PC-9 (cell line): ENCODE data around the gene NR1H4. TPM values are rescaled to one million over a fixed set of nuclear protein-coding genes. Genes with fewer than 3 reads are reported as not detected.

Experiments used
- BruUV-seq: library from RNA; stranded (reverse); fragments of 400-500 nt; replicated peaks from 2 replicates; lab custom pipeline; 2021; lab: Mats Ljungman, UMichigan
- CTCF ChIA-PET: fragments of 300-600 bp; sonication (Branson Sonifier 250); formaldehyde crosslinking; loops from one replicate; lab custom pipeline; 2022; ENCODE audit warnings: antibody characterized with exemption; lab: Charles Lee
- POLR2A ChIA-PET: fragments of 300-600 bp; sonication (Branson Sonifier 250); formaldehyde crosslinking; loops from one replicate; lab custom pipeline; 2022; ENCODE audit warnings: antibody characterized with exemption; ENCODE audit not compliant: unreplicated experiment; lab: Charles Lee
- DNase-seq, 2 experiments: peaks; one replicate each; pipeline versions ENCODE4 v3.0.0 to v3.0.0-alpha.2; 2015 to 2022; ENCODE audit warnings: mixed read lengths in 1 of 2
- H2AFZ ChIP-seq: fragments of 200-600 bp; sonication (generic); 2 replicates; pipeline ENCODE4 v1.8.1; 2017; ENCODE audit warnings: antibody characterized with exemption
- H3F3A ChIP-seq: fragments of 200-600 bp; sonication (generic); 2 replicates; pipeline ENCODE4 v1.8.1; 2017; ENCODE audit warnings: antibody characterized with exemption, mild to moderate bottlenecking, low read depth; ENCODE audit not compliant: insufficient read depth
- H3K27ac ChIP-seq: fragments of 200-600 bp; sonication (generic); 2 replicates; pipeline ENCODE4 v1.6.1; 2016; ENCODE audit warnings: mixed run types
- H3K27me3 ChIP-seq: fragments of 200-600 bp; sonication (generic); 2 replicates; pipeline ENCODE4 v1.6.1; 2016; ENCODE audit warnings: low read depth, mixed run types; ENCODE audit not compliant: insufficient read depth
- H3K36me3 ChIP-seq: fragments of 200-600 bp; sonication (generic); 2 replicates; pipeline ENCODE4 v1.6.1; 2016; ENCODE audit warnings: low read depth, mixed run types
- H3K4me1 ChIP-seq: fragments of 200-600 bp; sonication (generic); replicated peaks from 2 replicates; pipeline ENCODE4 v1.6.1; 2016; ENCODE audit warnings: mixed run types; ENCODE audit not compliant: insufficient read depth
- H3K4me2 ChIP-seq: fragments of 200-600 bp; sonication (generic); 2 replicates; pipeline ENCODE4 v1.6.1; 2017; ENCODE audit warnings: mixed run types
- H3K4me3 ChIP-seq: fragments of 200-600 bp; sonication (generic); 2 replicates; pipeline ENCODE4 v1.6.1; 2016; ENCODE audit warnings: mixed run types
- H3K79me2 ChIP-seq: fragments of 200-600 bp; sonication (generic); 2 replicates; pipeline ENCODE4 v1.6.1; 2017; ENCODE audit warnings: low read depth, mixed run types
- H3K9me2 ChIP-seq: fragments of 200-600 bp; sonication (generic); 2 replicates; pipeline ENCODE4 v1.8.1; 2017; ENCODE audit warnings: mild to moderate bottlenecking; ENCODE audit not compliant: insufficient read depth
- H3K9me3 ChIP-seq: fragments of 200-600 bp; sonication (generic); 2 replicates; pipeline ENCODE4 v1.8.1; 2016; ENCODE audit warnings: low read depth; ENCODE audit not compliant: insufficient read depth
- H4K20me1 ChIP-seq: fragments of 200-600 bp; sonication (generic); 2 replicates; pipeline ENCODE4 v1.8.1; 2017; ENCODE audit not compliant: insufficient read depth
- EZH2 ChIP-seq: fragments of 200-600 bp; sonication (generic); IDR thresholded peaks from 2 replicates; pipeline ENCODE4 v1.8.0; 2017; ENCODE audit warnings: antibody characterized with exemption, low read depth
- intact Hi-C: fragments of 100-400 bp; cut with micrococcal nuclease; formaldehyde crosslinking; loops from one replicate; pipeline ENCODE4 v1.10.0; 2022; ENCODE audit not compliant: unreplicated experiment
- total RNA-seq: library from RNA; stranded (reverse); gene quantifications from 2 replicates; pipeline ENCODE4 v1.2.3, GENCODE V29; 2021
- TF ChIP-seq, protein P1 (sequence below): fragments of 200-600 bp; sonication (generic); conservative IDR thresholded peaks from 2 replicates; pipeline ENCODE4 v1.6.1; 2017; ENCODE audit warnings: mixed run types, antibody characterized with exemption, mild to moderate bottlenecking, moderate library complexity

NR1H4 gene
- total RNA-seq, 1 experiment from 2014 or later: not detected

DNA sequence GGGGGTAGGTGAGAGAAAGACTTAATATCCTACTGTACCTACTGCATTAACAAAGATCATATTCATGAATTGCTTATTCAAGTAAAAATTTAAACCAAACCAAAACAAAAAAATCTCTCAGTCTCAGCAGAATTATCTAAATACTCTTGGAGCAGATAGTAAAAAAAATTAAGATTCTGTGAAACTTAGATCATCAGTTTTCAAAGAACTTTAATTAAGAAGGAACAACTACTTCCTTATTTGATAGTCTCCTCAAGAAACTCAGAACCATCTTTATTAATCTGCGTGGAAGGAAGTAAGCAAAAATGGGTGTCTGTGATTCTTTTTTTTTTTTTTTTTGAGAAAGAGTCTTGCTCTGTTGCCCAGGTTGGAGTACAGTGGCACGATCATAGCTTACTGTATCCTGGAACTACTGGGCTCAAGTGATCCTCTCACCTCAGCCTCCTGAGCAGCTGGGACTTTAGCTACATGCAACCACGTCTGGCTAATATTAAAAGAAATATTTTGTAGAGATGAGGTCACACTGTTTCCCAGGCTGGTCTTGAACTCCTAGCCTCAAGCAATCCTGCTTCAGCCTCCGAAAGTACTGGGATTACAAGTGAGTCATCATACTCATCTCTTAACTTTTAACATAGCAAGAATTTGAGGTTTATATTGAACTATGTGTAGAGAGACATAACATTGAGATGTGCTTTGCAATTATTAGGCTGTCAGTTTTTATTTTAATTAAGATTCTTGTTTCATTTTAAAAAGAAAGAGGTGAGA, 137.2 kb downstream of the NR1H4 start:
- CTCF ChIA-PET: no interaction called here
- TF ChIP-seq, protein P1, sequence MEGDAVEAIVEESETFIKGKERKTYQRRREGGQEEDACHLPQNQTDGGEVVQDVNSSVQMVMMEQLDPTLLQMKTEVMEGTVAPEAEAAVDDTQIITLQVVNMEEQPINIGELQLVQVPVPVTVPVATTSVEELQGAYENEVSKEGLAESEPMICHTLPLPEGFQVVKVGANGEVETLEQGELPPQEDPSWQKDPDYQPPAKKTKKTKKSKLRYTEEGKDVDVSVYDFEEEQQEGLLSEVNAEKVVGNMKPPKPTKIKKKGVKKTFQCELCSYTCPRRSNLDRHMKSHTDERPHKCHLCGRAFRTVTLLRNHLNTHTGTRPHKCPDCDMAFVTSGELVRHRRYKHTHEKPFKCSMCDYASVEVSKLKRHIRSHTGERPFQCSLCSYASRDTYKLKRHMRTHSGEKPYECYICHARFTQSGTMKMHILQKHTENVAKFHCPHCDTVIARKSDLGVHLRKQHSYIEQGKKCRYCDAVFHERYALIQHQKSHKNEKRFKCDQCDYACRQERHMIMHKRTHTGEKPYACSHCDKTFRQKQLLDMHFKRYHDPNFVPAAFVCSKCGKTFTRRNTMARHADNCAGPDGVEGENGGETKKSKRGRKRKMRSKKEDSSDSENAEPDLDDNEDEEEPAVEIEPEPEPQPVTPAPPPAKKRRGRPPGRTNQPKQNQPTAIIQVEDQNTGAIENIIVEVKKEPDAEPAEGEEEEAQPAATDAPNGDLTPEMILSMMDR: no peak
- no peak for TF ChIP-seq EZH2
- Histone ChIP-seq H3K79me2 (no peaks in the 10 kb centered on the region), H4K20me1 (no peaks in the 10 kb centered on the region), H3F3A (no peaks in the 10 kb centered on the region; the same call in 1 of the 2 replicates), H3K27me3 (no peaks in the 10 kb centered on the region), H3K9me2 (no peaks in the 10 kb centered on the region), H2AFZ (no peak overlapping the region), H3K9me3 (no peaks in the 10 kb centered on the region), H3K27ac (no peak overlapping the region), H3K4me3 (no peak overlapping the region), H3K4me2 (no peak overlapping the region), H3K4me1 (no peaks in the 10 kb centered on the region), H3K36me3 (0 out of 2 replicates have a peak, but pooled peaks cover 2% of the 10 kb centered on the region)
- no TSS peak for BruUV-seq
- DNase-seq: no peak
- POLR2A ChIA-PET: no interaction called here
- intact Hi-C loops: no loop called here

DNA sequence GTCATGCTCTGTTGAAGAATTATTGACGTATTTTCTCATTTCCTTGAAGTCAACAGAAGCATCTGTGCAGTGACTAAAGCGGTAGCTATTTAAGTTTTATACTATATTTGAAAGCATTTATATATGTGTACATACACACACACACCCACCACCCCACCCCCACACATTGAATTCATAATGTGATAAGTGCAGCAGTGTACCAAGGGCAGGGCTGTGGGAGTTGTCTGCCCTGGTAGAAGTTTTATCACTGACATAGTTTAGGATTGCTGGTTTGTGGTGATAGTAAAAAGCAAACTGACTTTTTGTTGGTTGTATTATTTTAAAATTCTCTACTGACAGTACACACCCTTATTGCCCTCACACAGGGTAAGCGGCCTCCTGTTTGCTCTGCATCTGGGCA, 138.9 kb downstream of the NR1H4 start:
- no TSS peak for BruUV-seq
- no peak overlapping the region for H3K4me2 ChIP-seq
- H3K27me3 ChIP-seq: no peaks in the 10 kb centered on the region
- TF ChIP-seq, protein P1: no peak
- TF ChIP-seq EZH2: no peak
- H3K9me3 ChIP-seq: no peaks in the 10 kb centered on the region
- no peaks in the 10 kb centered on the region for H4K20me1 ChIP-seq
- H3K9me2 ChIP-seq: no peaks in the 10 kb centered on the region
- H3F3A ChIP-seq: no peaks in the 10 kb centered on the region
- H3K36me3 ChIP-seq: 0 out of 2 replicates have a peak, but pooled peaks cover 2% of the 10 kb centered on the region
- intact Hi-C loops: no loop called here
- ChIA-PET CTCF (no interaction called here), POLR2A (no interaction called here)
- H2AFZ ChIP-seq: no peak overlapping the region
- H3K4me1 ChIP-seq: no peaks in the 10 kb centered on the region
- no peak overlapping the region for H3K4me3 ChIP-seq
- H3K79me2 ChIP-seq: no peaks in the 10 kb centered on the region
- H3K27ac ChIP-seq: no peak overlapping the region
- no peak for DNase-seq

Other genes with a start within 250 kb of the NR1H4 start
- gene DEPDC4, start 206.8 kb upstream of the NR1H4 start, total RNA-seq: 1.8 and 2.9 TPM in 2 replicates
- 31.0 and 41.1 TPM in 2 replicates for gene SCYL2, start 206.7 kb upstream of the NR1H4 start, total RNA-seq
- not detected in 2 replicates for gene SLC17A8, start 116.8 kb upstream of the NR1H4 start, total RNA-seq
- 28.6 and 31.9 TPM in 2 replicates for gene GAS2L3, start 99.8 kb downstream of the NR1H4 start, total RNA-seq